Measurements from ENCODE around the gene MFSD2A.

- TF ChIP-seq EGR1 (IDR thresholded peaks at IDR 0.05; ENCODE audit: low read depth in 2 of 2) (no peak), CTCF (IDR thresholded peaks at IDR 0.05; ENCODE audit: low read depth, low read length, missing input control) (no peak), JUND (IDR thresholded peaks at IDR 0.05) (no peak), SP1 (IDR thresholded peaks at IDR 0.05) (no peak)
- TF ChIP-seq, protein P1, sequence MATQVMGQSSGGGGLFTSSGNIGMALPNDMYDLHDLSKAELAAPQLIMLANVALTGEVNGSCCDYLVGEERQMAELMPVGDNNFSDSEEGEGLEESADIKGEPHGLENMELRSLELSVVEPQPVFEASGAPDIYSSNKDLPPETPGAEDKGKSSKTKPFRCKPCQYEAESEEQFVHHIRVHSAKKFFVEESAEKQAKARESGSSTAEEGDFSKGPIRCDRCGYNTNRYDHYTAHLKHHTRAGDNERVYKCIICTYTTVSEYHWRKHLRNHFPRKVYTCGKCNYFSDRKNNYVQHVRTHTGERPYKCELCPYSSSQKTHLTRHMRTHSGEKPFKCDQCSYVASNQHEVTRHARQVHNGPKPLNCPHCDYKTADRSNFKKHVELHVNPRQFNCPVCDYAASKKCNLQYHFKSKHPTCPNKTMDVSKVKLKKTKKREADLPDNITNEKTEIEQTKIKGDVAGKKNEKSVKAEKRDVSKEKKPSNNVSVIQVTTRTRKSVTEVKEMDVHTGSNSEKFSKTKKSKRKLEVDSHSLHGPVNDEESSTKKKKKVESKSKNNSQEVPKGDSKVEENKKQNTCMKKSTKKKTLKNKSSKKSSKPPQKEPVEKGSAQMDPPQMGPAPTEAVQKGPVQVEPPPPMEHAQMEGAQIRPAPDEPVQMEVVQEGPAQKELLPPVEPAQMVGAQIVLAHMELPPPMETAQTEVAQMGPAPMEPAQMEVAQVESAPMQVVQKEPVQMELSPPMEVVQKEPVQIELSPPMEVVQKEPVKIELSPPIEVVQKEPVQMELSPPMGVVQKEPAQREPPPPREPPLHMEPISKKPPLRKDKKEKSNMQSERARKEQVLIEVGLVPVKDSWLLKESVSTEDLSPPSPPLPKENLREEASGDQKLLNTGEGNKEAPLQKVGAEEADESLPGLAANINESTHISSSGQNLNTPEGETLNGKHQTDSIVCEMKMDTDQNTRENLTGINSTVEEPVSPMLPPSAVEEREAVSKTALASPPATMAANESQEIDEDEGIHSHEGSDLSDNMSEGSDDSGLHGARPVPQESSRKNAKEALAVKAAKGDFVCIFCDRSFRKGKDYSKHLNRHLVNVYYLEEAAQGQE (IDR thresholded peaks at IDR 0.05), result no peak
Measured at GRCh38 chr1:39987869-39988268, 32.9 kb downstream of the MFSD2A start.

Data from liver (tissue), 3 donors.